Heart left ventricle (tissue), 16 donors: ENCODE results near the gene LARP4B. TPM values are rescaled to one million over a fixed set of nuclear protein-coding genes. Genes with fewer than 3 reads are reported as not detected.

Experiments
- ATAC-seq, 4 donors: fragments of 200-7000 bp; cut with Tn5 transposase; one replicate each; pipeline ENCODE4 v1.9.1; 2020 to 2022; ENCODE audit warnings: moderate library complexity in 4 of 4, mild to moderate bottlenecking in 3 of 4, moderate number of reproducible peaks in 1 of 4
- DNase-seq, 5 donors: peaks; one replicate each; pipeline ENCODE4 v3.0.0-alpha.2; 2020
- H3K27ac ChIP-seq, 12 donors: fragments of 200-600 bp; sonication (generic) in 4 of 12; one replicate each; pipeline versions ENCODE4 v1.5.0 to v1.8.0; 2016 to 2022; ENCODE audit warnings: mild to moderate bottlenecking in 2 of 12
- H3K27me3 ChIP-seq, 9 donors: fragments of 200-600 bp; sonication (generic) in 2 of 9; one replicate each; pipeline versions ENCODE4 v1.5.1 to v1.8.0; 2016 to 2022; ENCODE audit warnings: mild to moderate bottlenecking in 3 of 9
- H3K36me3 ChIP-seq, 9 donors: fragments of 200-600 bp; sonication (generic) in 2 of 9; one replicate each; pipeline versions ENCODE4 v1.5.0 to v1.8.0; 2018 to 2022; ENCODE audit warnings: mild to moderate bottlenecking in 2 of 9
- H3K4me1 ChIP-seq, 12 donors: fragments of 200-600 bp; sonication (generic) in 4 of 12; one replicate each; pipeline versions ENCODE4 v1.5.0 to v1.8.0; 2016 to 2022; ENCODE audit warnings: mild to moderate bottlenecking in 3 of 12
- H3K4me3 ChIP-seq, 12 donors: fragments of 200-600 bp; sonication (generic) in 4 of 12; one replicate each; pipeline versions ENCODE4 v1.5.0 to v1.8.0; 2017 to 2022; ENCODE audit warnings: mild to moderate bottlenecking in 9 of 12, moderate library complexity in 4 of 12
- H3K9me3 ChIP-seq, 12 donors: fragments of 200-600 bp; sonication (generic) in 4 of 12; one replicate each; pipeline versions ENCODE4 v1.5.0 to v1.8.0; 2016 to 2022; ENCODE audit warnings: mild to moderate bottlenecking in 1 of 12
- POLR2A ChIP-seq, 2 donors: fragments of 450-650 bp; IDR thresholded peaks; one replicate each; pipeline ENCODE4 v1.6.1; 2017; ENCODE audit warnings: antibody characterized with exemption in 2 of 2, mild to moderate bottlenecking in 2 of 2, moderate library complexity in 2 of 2
- WGBS, 4 donors: extraction: QIAGEN DNeasy Blood & Tissue Kit in 2 of 4; methylation state at CpG; one replicate each; pipeline versions ENCODE4 v1.1.5 to v1.1.7; 2013 to 2018; 5-methylcytosine and 5-hydroxymethylcytosine counted together
- intact Hi-C, 10 donors: fragments of 100-400 bp; cut with DNase I; formaldehyde crosslinking; loops; one replicate each; pipeline versions ENCODE4 v1.11.1 to v1.14.2; 2022
- polyA plus RNA-seq, 2 donors: library from polyadenylated mRNA; stranded (reverse); fragments of 200-250 nt; gene quantifications; one replicate each; pipeline ENCODE4 v1.2.3, GENCODE V29; 2013
- total RNA-seq, 9 donors: library from RNA; depleted of rRNA in 2 of 9; stranded (reverse); fragments of >200 nt in 2 of 9; fragmentation: NEBNext Ultra II Directional in 3 of 9; extraction: Animal tissue kit (Norgen Biotek cat#: 25700) in 3 of 9; gene quantifications; one replicate each; pipeline versions ENCODE4 v1.1.0 to v1.2.4, GENCODE V29; 2016 to 2023
- TF ChIP-seq, protein P1 (sequence below), 12 donors: fragments of 200-600 bp; sonication (generic) in 4 of 12; IDR thresholded peaks; one replicate each; pipeline versions ENCODE4 v1.5.0 to v1.8.0; 2018 to 2022; ENCODE audit warnings: antibody characterized with exemption in 12 of 12, mild to moderate bottlenecking in 5 of 12
- donor health status: ischemic (EF 13 %, LVEDD 7.1; RV severe dilation, severe dysfunction).
- donor health status: healthy with polysubstance abuse.
- donor health status: DM: no; HTN: yes; CAD: no.
- donor health status: DM: no; HTN: no; CAD: no.
- donor health status: ischemic (EF 25% LVEDD 6.9; RV normal size, moderate dysfunction).
- donor health status: ischemic (EF 25% LVEDD 5.7; RV mildly dilated, moderate dysfunction).
- donor health status: healthy.
- donor health status: DM: yes; HTN: yes; CAD: no.
- donor health status: ischemic (EF 35%, LVEDD 5.7; RV mildly dilated, moderate dysfunction).
- donor health status: nonischemic (EF 11% LVEDD 7.7; RV severe dilation, severe dysfunction).
- donor health status: DM: yes; HTN: yes; CAD: no.
- donor health status: PGD.
- donor health status: ischemic (EF 29% LVEDD 5.4; RV normal size, mild dysfunction).
- donor health status: nonischemic (EF 23%, LVEDD 6.1; RV moderate dilation, normal function).

LARP4B gene
- total and polyA plus RNA-seq, 11 donors: 20.1 to 81.1 (median 63.0) TPM

DNA sequence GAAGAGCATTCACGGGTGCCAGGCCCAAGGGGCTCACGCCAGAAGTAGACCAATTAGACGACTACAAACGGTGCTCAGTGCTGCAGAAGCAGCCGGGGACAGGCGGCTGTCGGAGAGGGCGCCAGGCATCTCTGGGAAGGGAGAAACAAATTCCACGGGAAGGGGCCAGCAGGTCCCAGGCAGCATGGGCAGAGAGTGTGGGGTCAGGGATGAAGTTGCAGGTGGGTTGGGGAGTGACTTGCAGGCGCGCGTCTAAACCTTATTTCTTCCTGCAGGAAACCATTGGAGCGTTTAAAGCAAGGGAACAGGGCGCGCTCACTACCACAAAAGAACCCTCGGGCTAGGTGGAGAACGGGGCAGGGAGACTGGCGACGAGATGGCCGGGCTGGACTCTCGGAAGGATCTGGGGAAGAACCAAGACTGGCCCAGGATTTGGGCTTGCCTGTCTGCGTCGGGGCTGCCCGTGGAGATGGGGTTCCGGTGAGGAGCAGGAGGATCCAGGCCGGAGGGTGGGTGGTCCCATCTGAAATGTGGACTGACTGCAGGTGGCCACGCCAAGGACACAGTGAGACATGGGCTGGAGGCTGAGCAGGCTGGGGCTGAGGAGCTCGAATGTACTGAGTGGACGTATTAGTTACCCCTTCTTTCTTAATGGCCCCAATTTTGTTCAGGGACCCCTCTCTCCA is 125.7 kb downstream of the LARP4B start:
- H3K36me3 ChIP-seq: peaks cover 0 to 49% (median 37%) of the 10 kb centered on the region in 9 donors
- WGBS, 4 donors: 93 to 96% (median 93%) methylated on average over 27 to 29 of the region's 29 CpGs

DNA sequence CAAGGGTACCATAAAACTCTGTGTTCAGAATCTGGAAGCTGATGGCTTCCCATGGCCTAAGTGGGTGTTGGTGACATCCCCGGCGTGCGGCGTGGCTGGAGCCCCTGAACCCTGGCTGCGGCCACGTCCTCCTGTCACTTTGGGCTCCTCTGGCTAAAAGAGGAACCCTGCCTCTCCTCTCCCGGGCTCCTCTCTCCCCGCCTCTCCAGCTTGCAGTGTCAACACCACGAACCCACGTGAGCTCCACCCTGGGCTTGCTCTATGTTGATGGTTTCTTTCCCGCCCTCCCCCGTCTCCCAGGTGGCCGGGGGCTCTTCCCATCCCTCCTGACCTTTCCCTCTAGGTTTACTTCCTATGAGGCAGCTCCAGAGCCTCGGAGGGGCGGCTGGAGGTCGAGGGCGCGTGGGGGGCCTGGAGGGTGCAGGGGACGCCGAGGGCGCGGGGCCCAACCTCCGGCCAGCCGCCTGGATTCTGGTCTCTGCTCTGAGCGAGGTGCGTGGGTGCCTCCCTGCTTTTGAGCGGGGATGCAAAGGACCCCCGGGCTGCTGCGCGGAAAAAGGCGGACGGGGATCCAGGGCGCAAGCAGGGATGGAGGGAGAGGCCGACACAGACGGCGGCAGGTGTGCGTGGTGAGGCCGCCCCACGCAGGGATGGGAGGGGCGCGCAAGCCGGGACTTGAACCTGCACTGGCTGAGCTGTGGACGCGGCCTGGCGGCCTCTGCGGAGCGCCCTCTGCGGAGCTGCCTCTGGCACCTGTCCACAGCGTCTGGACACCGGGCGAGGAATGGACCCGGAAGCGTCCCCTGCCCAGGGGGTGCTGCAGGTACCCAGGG is 126.5 kb downstream of the LARP4B start:
- DNase-seq (no peak), ATAC-seq (no peak)
- WGBS, 4 donors: 89 to 93% (median 91%) methylated on average over 48 to 53 of the region's 53 CpGs
- Histone ChIP-seq H3K27me3 (no peaks in the 10 kb centered on the region), H3K4me3 (no peak overlapping the region), H3K9me3 (no peaks in the 10 kb centered on the region), H3K36me3 (peaks cover 0 to 42% (median 30%) of the 10 kb centered on the region in 9 donors), H3K4me1 (peaks cover 0 to 19% (median 0%) of the 10 kb centered on the region in 12 donors), H3K27ac (no peak overlapping the region)
- intact Hi-C loops: no loop called here
- TF ChIP-seq POLR2A (IDR thresholded peaks at IDR 0.05): no peak
- TF ChIP-seq, protein P1, sequence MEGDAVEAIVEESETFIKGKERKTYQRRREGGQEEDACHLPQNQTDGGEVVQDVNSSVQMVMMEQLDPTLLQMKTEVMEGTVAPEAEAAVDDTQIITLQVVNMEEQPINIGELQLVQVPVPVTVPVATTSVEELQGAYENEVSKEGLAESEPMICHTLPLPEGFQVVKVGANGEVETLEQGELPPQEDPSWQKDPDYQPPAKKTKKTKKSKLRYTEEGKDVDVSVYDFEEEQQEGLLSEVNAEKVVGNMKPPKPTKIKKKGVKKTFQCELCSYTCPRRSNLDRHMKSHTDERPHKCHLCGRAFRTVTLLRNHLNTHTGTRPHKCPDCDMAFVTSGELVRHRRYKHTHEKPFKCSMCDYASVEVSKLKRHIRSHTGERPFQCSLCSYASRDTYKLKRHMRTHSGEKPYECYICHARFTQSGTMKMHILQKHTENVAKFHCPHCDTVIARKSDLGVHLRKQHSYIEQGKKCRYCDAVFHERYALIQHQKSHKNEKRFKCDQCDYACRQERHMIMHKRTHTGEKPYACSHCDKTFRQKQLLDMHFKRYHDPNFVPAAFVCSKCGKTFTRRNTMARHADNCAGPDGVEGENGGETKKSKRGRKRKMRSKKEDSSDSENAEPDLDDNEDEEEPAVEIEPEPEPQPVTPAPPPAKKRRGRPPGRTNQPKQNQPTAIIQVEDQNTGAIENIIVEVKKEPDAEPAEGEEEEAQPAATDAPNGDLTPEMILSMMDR (IDR thresholded peaks at IDR 0.05): no peak

More for the DNA sequence above, 125.7 kb downstream of the LARP4B start:
- no peak overlapping the region for H3K4me3 ChIP-seq
- TF ChIP-seq, protein P1 (IDR thresholded peaks at IDR 0.05): no peak
- TF ChIP-seq POLR2A (IDR thresholded peaks at IDR 0.05): no peak
- ATAC-seq: no peak
- H3K9me3 ChIP-seq: no peaks in the 10 kb centered on the region
- intact Hi-C loops: no loop called here
- H3K4me1 ChIP-seq: peaks cover 0 to 24% (median 2%) of the 10 kb centered on the region in 12 donors
- no peaks in the 10 kb centered on the region for H3K27me3 ChIP-seq
- DNase-seq: no peak
- H3K27ac ChIP-seq: no peak overlapping the region

DNA sequence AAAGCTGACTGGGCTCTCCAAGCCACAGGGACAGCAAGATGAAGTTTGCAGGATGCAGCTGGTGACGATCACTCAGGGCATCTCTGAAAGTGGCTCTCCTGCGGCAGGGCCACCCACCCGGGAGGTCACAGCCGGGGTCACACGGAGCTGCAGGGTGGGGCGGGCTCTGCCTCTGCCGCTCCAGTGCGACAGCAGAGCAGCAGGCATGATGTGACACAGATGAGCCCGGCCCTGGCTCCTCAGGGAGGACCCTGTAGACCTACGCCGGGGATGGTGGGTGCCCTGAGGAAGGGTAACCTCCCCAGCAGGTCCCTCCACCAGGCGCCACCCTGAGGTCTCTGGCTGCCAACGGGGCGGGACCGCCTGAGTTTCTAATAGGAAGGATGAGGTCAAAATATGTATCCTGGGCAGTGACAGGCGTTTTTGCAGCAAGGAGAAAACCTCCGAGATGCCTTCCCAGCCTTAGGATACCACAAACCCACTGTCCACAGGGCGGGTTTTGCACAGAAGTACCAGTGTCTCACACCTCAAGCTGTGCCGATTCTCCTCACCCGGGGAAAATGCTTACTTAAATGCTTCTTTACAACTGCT is 127.2 kb downstream of the LARP4B start:
- 62 to 86% (median 70%) methylated on average over 4 to 20 of the region's 20 CpGs for WGBS, 4 donors
- ATAC-seq (no peak), DNase-seq (no peak)
- Histone ChIP-seq H3K4me1 (peaks cover 0 to 16% (median 0%) of the 10 kb centered on the region in 12 donors), H3K27me3 (no peaks in the 10 kb centered on the region), H3K36me3 (peaks cover 0 to 35% (median 25%) of the 10 kb centered on the region in 9 donors), H3K9me3 (no peaks in the 10 kb centered on the region), H3K4me3 (no peak overlapping the region), H3K27ac (no peak overlapping the region)
- intact Hi-C loops: no loop called here
- TF ChIP-seq POLR2A (IDR thresholded peaks at IDR 0.05): no peak
- TF ChIP-seq, protein P1 (IDR thresholded peaks at IDR 0.05): no peak
